Mesodermal cell (in vitro differentiated cells): ENCODE results near the gene BMP6.

Experiments
- H3K27ac ChIP-seq: 2 replicates; pipeline ENCODE4 v1.7.0; 2013; ENCODE audit warnings: mild to moderate bottlenecking, low read depth, low read length, moderate library complexity; ENCODE audit not compliant: severe bottlenecking
- H3K36me3 ChIP-seq: 2 replicates; pipeline ENCODE4 v1.7.1; 2013; ENCODE audit warnings: mild to moderate bottlenecking, low read length, moderate library complexity; ENCODE audit not compliant: control insufficient read depth, insufficient read depth
- H3K4me1 ChIP-seq: one replicate; pipeline ENCODE4 v1.7.1; 2013; ENCODE audit warnings: mild to moderate bottlenecking, low read length; ENCODE audit not compliant: insufficient read depth, control insufficient read depth, poor library complexity, severe bottlenecking
- H3K4me3 ChIP-seq: 2 replicates; pipeline ENCODE4 v1.7.0; 2013; ENCODE audit warnings: low read length, control low read depth, mild to moderate bottlenecking; ENCODE audit not compliant: insufficient read depth, poor library complexity, severe bottlenecking; ENCODE audit errors: extremely low read depth
- H3K9me3 ChIP-seq: 2 replicates; pipeline ENCODE4 v1.7.1; 2013; ENCODE audit warnings: mild to moderate bottlenecking, low read length, moderate library complexity; ENCODE audit not compliant: control insufficient read depth
- WGBS, 2 experiments: methylation state at CpG; one replicate each; pipeline ENCODE4 v1.1.5; 2013; ENCODE audit warnings: missing lambda C conversion rate in 2 of 2; ENCODE audit not compliant: insufficient coverage in 2 of 2; 5-methylcytosine and 5-hydroxymethylcytosine counted together

Gene BMP6

GRCh38 chr6:7865781-7866180 lies 139.9 kb downstream of the BMP6 start:
- peaks cover 78% of the 10 kb centered on the region for H3K36me3 ChIP-seq
- no peak overlapping the region for H3K27ac ChIP-seq
- 100% methylated on average over 2 of the region's 6 CpGs; no CpG with 5 or more reads in 1 of the 2 experiments for WGBS, 2 experiments
- H3K4me3 ChIP-seq: no peak overlapping the region
- H3K9me3 ChIP-seq: no peaks in the 10 kb centered on the region
- H3K4me1 ChIP-seq: no peaks in the 10 kb centered on the region

- no peaks in the 10 kb centered on the region for H3K9me3 ChIP-seq
- no peak overlapping the region for H3K27ac ChIP-seq
- no peaks in the 10 kb centered on the region for H3K4me1 ChIP-seq
- peaks cover 81% of the 10 kb centered on the region for H3K36me3 ChIP-seq
- no peak overlapping the region for H3K4me3 ChIP-seq
- 89 to 100% methylated on average over 1 of the region's 1 CpG for WGBS, 2 experiments
These were observed 140.6 kb downstream of the BMP6 start for GRCh38 chr6:7866526-7866925.

GRCh38 chr6:7868926-7869325 lies 143.0 kb downstream of the BMP6 start:
- peaks cover 7% of the 10 kb centered on the region for H3K9me3 ChIP-seq
- H3K4me3 ChIP-seq: no peak overlapping the region
- no peaks in the 10 kb centered on the region for H3K4me1 ChIP-seq
- H3K36me3 ChIP-seq: peaks cover 79% of the 10 kb centered on the region
- H3K27ac ChIP-seq: no peak overlapping the region
- WGBS, 2 experiments: 85 to 100% methylated on average over 5 to 10 of the region's 10 CpGs

GRCh38 chr6:7878401-7878964 lies 152.6 kb downstream of the BMP6 start:
- peaks cover 63% of the 10 kb centered on the region for H3K36me3 ChIP-seq

GRCh38 chr6:7879043-7879442 lies 153.1 kb downstream of the BMP6 start:
- Histone ChIP-seq H3K4me1 (no peaks in the 10 kb centered on the region), H3K9me3 (no peaks in the 10 kb centered on the region), H3K27ac (no peak overlapping the region), H3K36me3 (peaks cover 66% of the 10 kb centered on the region), H3K4me3 (no peak overlapping the region)
- WGBS, 2 experiments: 100% methylated on average over 1 of the region's 2 CpGs; no CpG with 5 or more reads in 1 of the 2 experiments

More at GRCh38 chr6:7878401-7878964, 152.6 kb downstream of the BMP6 start:
- no peaks in the 10 kb centered on the region for H3K9me3 ChIP-seq
- no peaks in the 10 kb centered on the region for H3K4me1 ChIP-seq
- H3K4me3 ChIP-seq: no peak overlapping the region
- WGBS, 2 experiments: 91 to 92% methylated on average over 8 to 10 of the region's 10 CpGs
- H3K27ac ChIP-seq: no peak overlapping the region

- Histone ChIP-seq H3K4me3 (no peak overlapping the region), H3K4me1 (no peaks in the 10 kb centered on the region), H3K36me3 (peaks cover 68% of the 10 kb centered on the region), H3K27ac (no peak overlapping the region), H3K9me3 (no peaks in the 10 kb centered on the region)
- WGBS, 2 experiments: 96% methylated on average over 6 of the region's 6 CpGs
These were observed 153.7 kb downstream of the BMP6 start for GRCh38 chr6:7879579-7879978.

- no peaks in the 10 kb centered on the region for H3K4me1 ChIP-seq
- H3K36me3 ChIP-seq: peaks cover 70% of the 10 kb centered on the region
- WGBS, 2 experiments: 95 to 97% methylated on average over 6 to 10 of the region's 13 CpGs
These were observed 154.2 kb downstream of the BMP6 start for GRCh38 chr6:7879980-7880717.

GRCh38 chr6:7880718-7881107 lies 154.8 kb downstream of the BMP6 start:
- Histone ChIP-seq H3K9me3 (no peaks in the 10 kb centered on the region), H3K4me3 (no peak overlapping the region), H3K27ac (no peak overlapping the region), H3K36me3 (peaks cover 74% of the 10 kb centered on the region), H3K4me1 (no peaks in the 10 kb centered on the region)
- 98 to 100% methylated on average over 4 to 6 of the region's 9 CpGs for WGBS, 2 experiments

More at GRCh38 chr6:7879980-7880717, 154.2 kb downstream of the BMP6 start:
- no peak overlapping the region for H3K4me3 ChIP-seq
- H3K27ac ChIP-seq: no peak overlapping the region
- no peaks in the 10 kb centered on the region for H3K9me3 ChIP-seq

- H3K9me3 ChIP-seq: no peaks in the 10 kb centered on the region
- no peaks in the 10 kb centered on the region for H3K4me1 ChIP-seq
- no peak overlapping the region for H3K4me3 ChIP-seq
- 89 to 90% methylated on average over 5 to 6 of the region's 8 CpGs for WGBS, 2 experiments
- H3K27ac ChIP-seq: peak overlapping the region; percentile 59
- H3K36me3 ChIP-seq: peaks cover 87% of the 10 kb centered on the region
These were observed 156.0 kb downstream of the BMP6 start for GRCh38 chr6:7881765-7882500.

- Histone ChIP-seq H3K4me1 (no peaks in the 10 kb centered on the region), H3K4me3 (no peak overlapping the region), H3K27ac (peak overlapping the region; percentile 59), H3K9me3 (no peaks in the 10 kb centered on the region), H3K36me3 (peaks cover 94% of the 10 kb centered on the region)
- WGBS, 2 experiments: 95 to 99% methylated on average over 15 to 16 of the region's 19 CpGs
These were observed 156.8 kb downstream of the BMP6 start for GRCh38 chr6:7882505-7883257.
